Measurements from ENCODE around the gene EPHA7.

GRCh38 chr6:93424303-93425064 is 5.1 kb upstream of the EPHA7 start:
- TF ChIP-seq POLR2AphosphoS2 (conservative IDR thresholded peaks at IDR 0.05; ENCODE audit: low read length) (no peak), PHF8 (IDR thresholded peaks at IDR 0.05; ENCODE audit: borderline replicate concordance, low read depth) (no peak), BHLHE40 (IDR thresholded peaks at IDR 0.05; ENCODE audit: low read depth, low read length) (no peak), MAFK (IDR thresholded peaks at IDR 0.05; ENCODE audit: partially characterized antibody) (peak; percentile 71)
